Measurements from ENCODE around the gene KAZN.

Gene KAZN

DNA sequence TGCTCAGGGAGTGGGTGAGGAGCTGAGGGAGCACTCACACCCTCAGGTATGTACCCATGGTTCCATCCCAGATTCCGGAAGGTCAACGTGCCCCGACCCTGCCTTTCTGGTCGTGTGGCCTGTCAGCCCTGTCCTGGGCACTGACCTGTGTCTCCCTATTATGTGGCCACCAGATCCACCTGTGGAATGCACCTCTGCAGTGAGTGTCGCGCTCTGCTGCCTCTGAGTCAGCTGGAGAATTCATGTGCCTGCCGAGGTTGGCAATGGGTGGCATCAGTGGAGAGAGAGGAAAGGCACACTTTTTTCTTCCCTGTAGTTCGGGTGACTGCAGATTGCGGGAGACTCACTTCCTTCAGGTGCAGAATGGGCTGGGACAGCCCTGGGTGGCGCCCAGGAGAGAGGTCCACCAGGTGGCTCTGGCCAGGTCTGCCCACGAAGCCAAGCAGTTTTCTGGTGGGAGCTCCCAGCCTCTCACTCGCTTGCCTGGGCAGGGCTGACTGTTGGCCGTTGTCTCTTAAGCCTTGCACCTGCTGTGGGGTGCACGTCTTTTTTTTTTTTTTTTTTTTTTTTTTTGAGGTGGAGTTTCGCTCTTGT is 378.9 kb downstream of the KAZN start:
- Histone ChIP-seq H3K14ac (ENCODE audit: low read length) (no peak overlapping the region), H3K23ac (ENCODE audit: low read length) (no peak overlapping the region), H2AK5ac (ENCODE audit: low read length) (no peak overlapping the region), H2BK5ac (ENCODE audit: low read depth, low read length, poor library complexity) (no peak overlapping the region), H3K27ac (ENCODE audit: low read depth, low read length) (no peak overlapping the region), H2BK12ac (ENCODE audit: low read length) (no peak overlapping the region), H2AFZ (ENCODE audit: insufficient read depth, low read length, poor library complexity) (no peak overlapping the region), H3K36me3 (ENCODE audit: control insufficient read depth in 1 of 2, insufficient read depth in 2 of 2, low read length in 2 of 2) (peaks cover 7 to 9% of the 10 kb centered on the region in 2 experiments), H4K91ac (ENCODE audit: low read depth, low read length) (no peak overlapping the region), H3K27me3 (ENCODE audit: insufficient read depth, low read length) (no peaks in the 10 kb centered on the region), H3K79me1 (ENCODE audit: low read length) (no peaks in the 10 kb centered on the region), H3K4me3 (ENCODE audit: low read depth, low read length) (no peak overlapping the region), H4K8ac (ENCODE audit: low read depth, low read length) (no peak overlapping the region), H3K4me2 (ENCODE audit: low read length) (no peak overlapping the region), H3K4ac (ENCODE audit: low read depth, low read length) (no peak overlapping the region), H3K9me3 (ENCODE audit: insufficient read depth, low read depth, low read length) (peaks cover 5% of the 10 kb centered on the region), H3K79me2 (ENCODE audit: control insufficient read depth, insufficient read depth, low read length, poor library complexity) (no peaks in the 10 kb centered on the region), H3K18ac (ENCODE audit: low read length) (no peak overlapping the region), H3K9ac (ENCODE audit: low read length) (no peak overlapping the region), H2BK120ac (ENCODE audit: insufficient read depth, low read length, poor library complexity) (no peak overlapping the region), H4K12ac (ENCODE audit: low read depth, low read length) (no peak overlapping the region), H3K4me1 (ENCODE audit: control insufficient read depth in 1 of 2, insufficient read depth in 2 of 2, low read length in 2 of 2) (peaks cover 0 to 16% of the 10 kb centered on the region in 2 experiments)
- no peak for DNase-seq
- WGBS (ENCODE audit: extremely low coverage, insufficient coverage, insufficient read length) = no CpG with 5 or more reads among the region's 15 CpGs

- no peak overlapping the region for H3K18ac ChIP-seq (ENCODE audit: low read length)
- no peak overlapping the region for H3K23ac ChIP-seq (ENCODE audit: low read length)
- no peak overlapping the region for H3K4me3 ChIP-seq (ENCODE audit: low read depth, low read length)
- no peaks in the 10 kb centered on the region for H3K79me2 ChIP-seq (ENCODE audit: control insufficient read depth, insufficient read depth, low read length, poor library complexity)
- no peak overlapping the region for H3K14ac ChIP-seq (ENCODE audit: low read length)
- no peak overlapping the region for H3K4ac ChIP-seq (ENCODE audit: low read depth, low read length)
- H3K27ac ChIP-seq (ENCODE audit: low read depth, low read length) = no peak overlapping the region
- no peak overlapping the region for H3K4me2 ChIP-seq (ENCODE audit: low read length)
- no CpG with 5 or more reads among the region's 17 CpGs for WGBS (ENCODE audit: extremely low coverage, insufficient coverage, insufficient read length)
- H2AK5ac ChIP-seq (ENCODE audit: low read length) = no peak overlapping the region
- no peak overlapping the region for H4K12ac ChIP-seq (ENCODE audit: low read depth, low read length)
- no peaks in the 10 kb centered on the region for H3K27me3 ChIP-seq (ENCODE audit: insufficient read depth, low read length)
- H2AFZ ChIP-seq (ENCODE audit: insufficient read depth, low read length, poor library complexity) = no peak overlapping the region
- H2BK5ac ChIP-seq (ENCODE audit: low read depth, low read length, poor library complexity) = no peak overlapping the region
- H2BK120ac ChIP-seq (ENCODE audit: insufficient read depth, low read length, poor library complexity) = no peak overlapping the region
- peaks cover 0 to 16% of the 10 kb centered on the region in 2 experiments for H3K4me1 ChIP-seq (ENCODE audit: control insufficient read depth in 1 of 2, insufficient read depth in 2 of 2, low read length in 2 of 2)
- H4K91ac ChIP-seq (ENCODE audit: low read depth, low read length) = no peak overlapping the region
- DNase-seq = no peak
- H2BK12ac ChIP-seq (ENCODE audit: low read length) = no peak overlapping the region
- peaks cover 5 to 11% of the 10 kb centered on the region in 2 experiments for H3K36me3 ChIP-seq (ENCODE audit: control insufficient read depth in 1 of 2, insufficient read depth in 2 of 2, low read length in 2 of 2)
- H3K79me1 ChIP-seq (ENCODE audit: low read length) = no peaks in the 10 kb centered on the region
- no peak overlapping the region for H3K9ac ChIP-seq (ENCODE audit: low read length)
- no peak overlapping the region for H4K8ac ChIP-seq (ENCODE audit: low read depth, low read length)
- H3K9me3 ChIP-seq (ENCODE audit: insufficient read depth, low read depth, low read length) = peaks cover 3% of the 10 kb centered on the region
Measured at GRCh38 chr1:14980621-14981218, 382.2 kb downstream of the KAZN start.

DNA sequence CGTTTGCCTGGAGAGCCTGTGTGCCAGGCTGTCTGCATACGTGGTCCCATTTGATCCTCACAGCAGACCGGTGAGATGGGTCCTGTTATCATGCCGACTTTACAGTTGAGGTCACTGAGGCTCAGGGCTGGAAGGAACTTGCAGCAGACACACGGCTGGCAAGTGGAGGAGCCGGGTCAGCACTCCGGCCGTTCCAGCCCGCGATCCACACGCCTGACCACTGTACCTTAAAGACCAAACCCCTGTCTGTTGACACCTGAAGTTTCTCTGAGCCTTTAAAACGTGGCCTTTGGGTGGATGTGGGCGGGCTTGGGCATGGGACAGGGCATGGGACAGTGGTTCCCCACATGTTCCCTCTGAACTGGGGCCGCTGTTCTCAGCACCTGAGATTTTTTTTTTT is 383.5 kb downstream of the KAZN start:
- no peaks in the 10 kb centered on the region for H3K79me2 ChIP-seq (ENCODE audit: control insufficient read depth, insufficient read depth, low read length, poor library complexity)
- no peak overlapping the region for H4K91ac ChIP-seq (ENCODE audit: low read depth, low read length)
- H2BK5ac ChIP-seq (ENCODE audit: low read depth, low read length, poor library complexity) = no peak overlapping the region
- DNase-seq = no peak
- peaks cover 0 to 9% of the 10 kb centered on the region in 2 experiments for H3K4me1 ChIP-seq (ENCODE audit: control insufficient read depth in 1 of 2, insufficient read depth in 2 of 2, low read length in 2 of 2)
- H3K4me2 ChIP-seq (ENCODE audit: low read length) = no peak overlapping the region
- no peak overlapping the region for H3K9ac ChIP-seq (ENCODE audit: low read length)
- H2AK5ac ChIP-seq (ENCODE audit: low read length) = no peak overlapping the region
- no peak overlapping the region for H3K18ac ChIP-seq (ENCODE audit: low read length)
- H3K27ac ChIP-seq (ENCODE audit: low read depth, low read length) = no peak overlapping the region
- H2BK12ac ChIP-seq (ENCODE audit: low read length) = no peak overlapping the region
- H3K27me3 ChIP-seq (ENCODE audit: insufficient read depth, low read length) = no peaks in the 10 kb centered on the region
- no peak overlapping the region for H2AFZ ChIP-seq (ENCODE audit: insufficient read depth, low read length, poor library complexity)
- no peaks in the 10 kb centered on the region for H3K79me1 ChIP-seq (ENCODE audit: low read length)
- no peak overlapping the region for H3K23ac ChIP-seq (ENCODE audit: low read length)
- no peak overlapping the region for H4K12ac ChIP-seq (ENCODE audit: low read depth, low read length)
- no peak overlapping the region for H2BK120ac ChIP-seq (ENCODE audit: insufficient read depth, low read length, poor library complexity)
- no peak overlapping the region for H3K4ac ChIP-seq (ENCODE audit: low read depth, low read length)
- no peak overlapping the region for H3K14ac ChIP-seq (ENCODE audit: low read length)
- H3K36me3 ChIP-seq (ENCODE audit: control insufficient read depth in 1 of 2, insufficient read depth in 2 of 2, low read length in 2 of 2) = peaks cover 0 to 7% of the 10 kb centered on the region in 2 experiments
- no peak overlapping the region for H3K4me3 ChIP-seq (ENCODE audit: low read depth, low read length)
- H4K8ac ChIP-seq (ENCODE audit: low read depth, low read length) = no peak overlapping the region
- peaks cover 3% of the 10 kb centered on the region for H3K9me3 ChIP-seq (ENCODE audit: insufficient read depth, low read depth, low read length)
- WGBS (ENCODE audit: extremely low coverage, insufficient coverage, insufficient read length) = no CpG with 5 or more reads among the region's 14 CpGs

DNA sequence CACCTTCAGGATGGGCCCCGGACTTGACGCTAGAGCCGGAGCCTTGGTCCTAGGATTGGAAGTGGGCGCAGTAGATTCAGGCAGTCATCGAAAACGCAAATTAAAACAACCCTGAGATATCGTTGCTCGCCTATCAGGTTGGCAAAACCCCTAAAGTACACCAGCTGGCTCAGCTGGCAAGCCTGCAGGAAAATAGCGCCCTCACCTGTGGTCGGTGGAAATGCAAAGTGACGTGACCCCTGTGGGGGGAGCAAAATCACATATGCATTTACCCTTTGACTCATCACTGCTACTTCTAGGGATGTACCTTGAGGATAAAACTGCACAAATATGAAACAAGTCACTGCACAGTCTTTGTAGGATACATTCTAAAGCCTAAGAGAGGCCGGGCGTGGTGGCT is 384.8 kb downstream of the KAZN start:
- H3K27me3 ChIP-seq (ENCODE audit: insufficient read depth, low read length) = no peaks in the 10 kb centered on the region
- H3K4me2 ChIP-seq (ENCODE audit: low read length) = no peak overlapping the region
- H4K12ac ChIP-seq (ENCODE audit: low read depth, low read length) = no peak overlapping the region
- no peak overlapping the region for H2BK5ac ChIP-seq (ENCODE audit: low read depth, low read length, poor library complexity)
- H3K14ac ChIP-seq (ENCODE audit: low read length) = no peak overlapping the region
- H3K27ac ChIP-seq (ENCODE audit: low read depth, low read length) = no peak overlapping the region
- no peak overlapping the region for H3K9ac ChIP-seq (ENCODE audit: low read length)
- no peaks in the 10 kb centered on the region for H3K79me2 ChIP-seq (ENCODE audit: control insufficient read depth, insufficient read depth, low read length, poor library complexity)
- no peak overlapping the region for H3K23ac ChIP-seq (ENCODE audit: low read length)
- H3K4ac ChIP-seq (ENCODE audit: low read depth, low read length) = no peak overlapping the region
- no peak overlapping the region for H4K91ac ChIP-seq (ENCODE audit: low read depth, low read length)
- peaks cover 0 to 7% of the 10 kb centered on the region in 2 experiments for H3K36me3 ChIP-seq (ENCODE audit: control insufficient read depth in 1 of 2, insufficient read depth in 2 of 2, low read length in 2 of 2)
- no peak overlapping the region for H2AFZ ChIP-seq (ENCODE audit: insufficient read depth, low read length, poor library complexity)
- no peak for DNase-seq
- WGBS (ENCODE audit: extremely low coverage, insufficient coverage, insufficient read length) = no CpG with 5 or more reads among the region's 13 CpGs
- no peak overlapping the region for H4K8ac ChIP-seq (ENCODE audit: low read depth, low read length)
- H2BK12ac ChIP-seq (ENCODE audit: low read length) = no peak overlapping the region
- H2BK120ac ChIP-seq (ENCODE audit: insufficient read depth, low read length, poor library complexity) = no peak overlapping the region
- H3K4me1 ChIP-seq (ENCODE audit: control insufficient read depth in 1 of 2, insufficient read depth in 2 of 2, low read length in 2 of 2) = peaks cover 5 to 9% of the 10 kb centered on the region in 2 experiments
- no peak overlapping the region for H2AK5ac ChIP-seq (ENCODE audit: low read length)
- H3K4me3 ChIP-seq (ENCODE audit: low read depth, low read length) = no peak overlapping the region
- H3K79me1 ChIP-seq (ENCODE audit: low read length) = no peaks in the 10 kb centered on the region
- no peak overlapping the region for H3K18ac ChIP-seq (ENCODE audit: low read length)
- H3K9me3 ChIP-seq (ENCODE audit: insufficient read depth, low read depth, low read length) = peaks cover 4% of the 10 kb centered on the region
